T47D (cell line): ENCODE results near the gene CNPY3.
"Not testable (repeated sequence)": the region's sequence is repeated elsewhere in the genome, so short reads cannot be mapped to it uniquely, and the experiment has no call there.

ENCODE experiments used
- DNase-seq, 2 experiments: peaks; one replicate each; pipeline versions ENCODE4 v3.0.0 to v3.0.0-alpha.2; 2011 to 2012; ENCODE audit warnings: low read depth in 1 of 2, low spot score in 1 of 2
- JUND ChIP-seq: IDR thresholded peaks from 2 replicates; pipeline ENCODE4 v1.6.1; 2012; ENCODE audit warnings: low read depth
- in situ Hi-C: cut with HindIII; loops from 2 replicates; pipeline ENCODE4 v1.10.0; 2016; ENCODE audit warnings: low sequenced_read_pairs, low pct_unique_long_range_greater_than_20kb

The CNPY3 gene

GRCh38 chr6:42929821-42930360, 611 bp downstream of the CNPY3 start:
- in situ Hi-C loops, result no loop called here
- no peak for DNase-seq
- no peak for TF ChIP-seq JUND

GRCh38 chr6:42932412-42932811, 3.1 kb downstream of the CNPY3 start:
- in situ Hi-C loops, result no loop called here
- DNase-seq, result no peak
- no peak for TF ChIP-seq JUND

- no peak for DNase-seq
- no peak for TF ChIP-seq JUND
- in situ Hi-C loops, result no loop called here
Measured at GRCh38 chr6:42933205-42933604, 3.9 kb downstream of the CNPY3 start.

- DNase-seq, result no peak
- TF ChIP-seq JUND, result no peak
- in situ Hi-C loops, result no loop called here
Measured at GRCh38 chr6:42935322-42935721, 6.0 kb downstream of the CNPY3 start.

- no peak for TF ChIP-seq JUND
- DNase-seq, result no peak
- in situ Hi-C loops, result no loop called here
Measured at GRCh38 chr6:42936398-42936797, 7.1 kb downstream of the CNPY3 start.

- no peak for DNase-seq
- in situ Hi-C loops, result no loop called here
- no peak for TF ChIP-seq JUND
Measured at GRCh38 chr6:42937548-42938427, 8.5 kb downstream of the CNPY3 start.

GRCh38 chr6:42938428-42938796, 9.1 kb downstream of the CNPY3 start:
- in situ Hi-C loops, result no loop called here
- no peak for DNase-seq
- TF ChIP-seq JUND, result no peak

GRCh38 chr6:42938987-42939809, 9.9 kb downstream of the CNPY3 start:
- in situ Hi-C loops, result no loop called here
- DNase-seq, result peak in 1 of 2 experiments; percentile 34
- no peak for TF ChIP-seq JUND

- no peak for TF ChIP-seq JUND
- no peak for DNase-seq
- in situ Hi-C loops, result no loop called here
Measured at GRCh38 chr6:42939810-42940167, 10.5 kb downstream of the CNPY3 start.

- DNase-seq, result no peak
- in situ Hi-C loops, result no loop called here
- TF ChIP-seq JUND, result no peak
Measured at GRCh38 chr6:42940493-42941045, 11.3 kb downstream of the CNPY3 start.

GRCh38 chr6:42941356-42941755, 12.1 kb downstream of the CNPY3 start:
- in situ Hi-C loops, DNase-seq: not testable (repeated sequence)

- no peak for DNase-seq
- in situ Hi-C loops, result no loop called here
- TF ChIP-seq JUND, result no peak
Measured at GRCh38 chr6:42942444-42942843, 13.2 kb downstream of the CNPY3 start.

- no peak for DNase-seq
- in situ Hi-C loops, result no loop called here
- no peak for TF ChIP-seq JUND
Measured at GRCh38 chr6:42947950-42948349, 18.7 kb downstream of the CNPY3 start.
